ENCODE data around the gene UST. TPM values are rescaled to one million over a fixed set of nuclear protein-coding genes. Genes with fewer than 3 reads are reported as not detected.

UST gene
- total and polyA plus RNA-seq, 2 experiments from 2014 or later: 8.0 to 11.7 TPM

GRCh38 chr6:148892247-148892646, 145.4 kb downstream of the UST start:
- Histone ChIP-seq H3K4me1 (ENCODE audit: insufficient read depth) (peaks cover 5% of the 10 kb centered on the region), H3K27ac (no peak overlapping the region), H3K79me2 (no peaks in the 10 kb centered on the region), H3K36me3 (replicated peaks; ENCODE audit: insufficient read depth, low read depth) (no peaks in the 10 kb centered on the region), H4K20me1 (ENCODE audit: insufficient read depth, poor library complexity, severe bottlenecking) (no peaks in the 10 kb centered on the region), H3K27me3 (no peaks in the 10 kb centered on the region), H3K9me3 (ENCODE audit: low read depth) (no peaks in the 10 kb centered on the region), H2AFZ (no peak overlapping the region), H3K9me2 (replicated peaks; ENCODE audit: insufficient read depth) (no peaks in the 10 kb centered on the region), H3K4me3 (no peak overlapping the region), H3K4me2 (no peak overlapping the region)
- TF ChIP-seq EZH2phosphoT487 (IDR thresholded peaks at IDR 0.05; ENCODE audit: low read depth, severe bottlenecking, unreplicated experiment) (no peak), EZH2 (IDR thresholded peaks at IDR 0.05; ENCODE audit: borderline replicate concordance) (no peak)
- TF ChIP-seq, protein P1, sequence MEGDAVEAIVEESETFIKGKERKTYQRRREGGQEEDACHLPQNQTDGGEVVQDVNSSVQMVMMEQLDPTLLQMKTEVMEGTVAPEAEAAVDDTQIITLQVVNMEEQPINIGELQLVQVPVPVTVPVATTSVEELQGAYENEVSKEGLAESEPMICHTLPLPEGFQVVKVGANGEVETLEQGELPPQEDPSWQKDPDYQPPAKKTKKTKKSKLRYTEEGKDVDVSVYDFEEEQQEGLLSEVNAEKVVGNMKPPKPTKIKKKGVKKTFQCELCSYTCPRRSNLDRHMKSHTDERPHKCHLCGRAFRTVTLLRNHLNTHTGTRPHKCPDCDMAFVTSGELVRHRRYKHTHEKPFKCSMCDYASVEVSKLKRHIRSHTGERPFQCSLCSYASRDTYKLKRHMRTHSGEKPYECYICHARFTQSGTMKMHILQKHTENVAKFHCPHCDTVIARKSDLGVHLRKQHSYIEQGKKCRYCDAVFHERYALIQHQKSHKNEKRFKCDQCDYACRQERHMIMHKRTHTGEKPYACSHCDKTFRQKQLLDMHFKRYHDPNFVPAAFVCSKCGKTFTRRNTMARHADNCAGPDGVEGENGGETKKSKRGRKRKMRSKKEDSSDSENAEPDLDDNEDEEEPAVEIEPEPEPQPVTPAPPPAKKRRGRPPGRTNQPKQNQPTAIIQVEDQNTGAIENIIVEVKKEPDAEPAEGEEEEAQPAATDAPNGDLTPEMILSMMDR (IDR thresholded peaks at IDR 0.05; ENCODE audit: poor library complexity): no peak
- DNase-seq (ENCODE audit: low spot score): no peak

DNA sequence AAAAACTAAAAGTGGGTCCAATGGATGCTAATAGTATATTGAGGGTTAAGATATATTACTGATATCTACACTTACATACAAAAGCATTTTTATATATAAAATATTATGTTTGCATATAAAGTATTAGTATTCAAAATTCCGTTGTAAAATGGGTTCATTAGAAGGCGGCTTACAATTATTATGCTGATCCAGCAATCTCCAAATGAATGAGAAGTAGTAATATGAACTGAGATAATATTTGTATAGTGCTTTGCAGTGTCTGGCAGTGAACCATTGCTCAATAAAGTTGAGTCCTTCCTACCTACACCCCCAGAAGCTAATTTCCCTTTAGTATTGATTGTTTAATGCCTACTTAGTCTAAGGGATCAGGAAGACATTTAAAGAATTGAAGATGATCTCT, 146.2 kb downstream of the UST start:
- DNase-seq (ENCODE audit: low spot score): no peak
- no peak for TF ChIP-seq EZH2 (IDR thresholded peaks at IDR 0.05; ENCODE audit: borderline replicate concordance)
- TF ChIP-seq, protein P1 (IDR thresholded peaks at IDR 0.05; ENCODE audit: poor library complexity): no peak
- TF ChIP-seq EZH2phosphoT487 (IDR thresholded peaks at IDR 0.05; ENCODE audit: low read depth, severe bottlenecking, unreplicated experiment): no peak
- WGBS (ENCODE audit: low lambda C conversion rate, missing lambda C conversion rate): 96% methylated on average over 2 of the region's 2 CpGs
- no peak overlapping the region for H3K4me3 ChIP-seq
- H4K20me1 ChIP-seq (ENCODE audit: insufficient read depth, poor library complexity, severe bottlenecking): no peaks in the 10 kb centered on the region
- no peaks in the 10 kb centered on the region for H3K79me2 ChIP-seq
- H3K27me3 ChIP-seq: no peaks in the 10 kb centered on the region
- peaks cover 5% of the 10 kb centered on the region for H3K4me1 ChIP-seq (ENCODE audit: insufficient read depth)
- H3K9me2 ChIP-seq (replicated peaks; ENCODE audit: insufficient read depth): no peaks in the 10 kb centered on the region
- no peaks in the 10 kb centered on the region for H3K9me3 ChIP-seq (ENCODE audit: low read depth)
- no peak overlapping the region for H2AFZ ChIP-seq
- no peak overlapping the region for H3K27ac ChIP-seq
- no peaks in the 10 kb centered on the region for H3K36me3 ChIP-seq (replicated peaks; ENCODE audit: insufficient read depth, low read depth)
- H3K4me2 ChIP-seq: no peak overlapping the region

- Histone ChIP-seq H3K9me3 (ENCODE audit: low read depth) (no peaks in the 10 kb centered on the region), H3K36me3 (replicated peaks; ENCODE audit: insufficient read depth, low read depth) (no peaks in the 10 kb centered on the region), H3K9me2 (replicated peaks; ENCODE audit: insufficient read depth) (no peaks in the 10 kb centered on the region), H3K4me1 (ENCODE audit: insufficient read depth) (peaks cover 5% of the 10 kb centered on the region), H4K20me1 (ENCODE audit: insufficient read depth, poor library complexity, severe bottlenecking) (no peaks in the 10 kb centered on the region), H3K27ac (no peak overlapping the region), H3K27me3 (no peaks in the 10 kb centered on the region), H3K4me3 (no peak overlapping the region), H3K4me2 (no peak overlapping the region), H2AFZ (no peak overlapping the region), H3K79me2 (no peaks in the 10 kb centered on the region)
- DNase-seq (ENCODE audit: low spot score): no peak
- TF ChIP-seq, protein P1 (IDR thresholded peaks at IDR 0.05; ENCODE audit: poor library complexity): no peak
- TF ChIP-seq EZH2phosphoT487 (IDR thresholded peaks at IDR 0.05; ENCODE audit: low read depth, severe bottlenecking, unreplicated experiment) (no peak), EZH2 (IDR thresholded peaks at IDR 0.05; ENCODE audit: borderline replicate concordance) (no peak)
- WGBS (ENCODE audit: low lambda C conversion rate, missing lambda C conversion rate): 85% methylated on average over 2 of the region's 2 CpGs
Observed at GRCh38 chr6:148893481-148893880, 146.7 kb downstream of the UST start.
